Measurements from ENCODE around the gene PPDPF. TPM values are rescaled to one million over a fixed set of nuclear protein-coding genes. Genes with fewer than 3 reads are reported as not detected.
"Not testable (repeated sequence)": the region's sequence is repeated elsewhere in the genome, so short reads cannot be mapped to it uniquely, and the experiment has no call there.

Gene PPDPF
- polyA plus RNA-seq, 1 donor, result 254 TPM

- DNase-seq (ENCODE audit: low read depth), result no peak
These were observed 29.2 kb downstream of the PPDPF start for GRCh38 chr20:63549679-63550282.

DNA sequence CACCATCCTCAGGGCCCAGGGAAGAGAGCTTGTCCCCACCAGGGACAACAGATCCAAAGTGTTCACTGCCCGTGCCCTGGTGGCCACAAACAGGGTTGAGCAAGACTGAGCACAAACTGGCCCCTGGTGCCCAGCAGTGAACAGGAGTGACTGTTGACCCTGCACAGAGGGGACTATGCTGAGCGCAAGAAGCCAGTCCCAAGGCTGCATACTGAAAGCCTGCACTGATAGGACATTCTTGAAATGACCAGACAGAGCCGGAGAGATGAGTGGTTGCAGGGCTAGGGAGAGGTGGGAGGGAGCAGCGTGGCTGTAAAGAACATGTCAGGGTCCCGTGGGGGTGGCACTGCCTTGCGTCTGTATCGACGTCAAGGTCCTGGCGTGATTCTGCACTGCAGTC, 30.5 kb downstream of the PPDPF start:
- no peak for DNase-seq (ENCODE audit: low read depth)

GRCh38 chr20:63552481-63553249, 32.1 kb downstream of the PPDPF start:
- no peak for DNase-seq (ENCODE audit: low read depth)

GRCh38 chr20:63553251-63553932, 32.8 kb downstream of the PPDPF start:
- DNase-seq (ENCODE audit: low read depth), result no peak

GRCh38 chr20:63553933-63554290, 33.3 kb downstream of the PPDPF start, which contains the start of gene FNDC11:
TSS of gene FNDC11 (plus strand) at chr20:63554159. CDS start at chr20:63555664, 1,505 bp downstream.
- DNase-seq (ENCODE audit: low read depth), result no peak

- no peak for DNase-seq (ENCODE audit: low read depth)
These were observed 34.1 kb downstream of the PPDPF start for GRCh38 chr20:63554361-63555278.

DNA sequence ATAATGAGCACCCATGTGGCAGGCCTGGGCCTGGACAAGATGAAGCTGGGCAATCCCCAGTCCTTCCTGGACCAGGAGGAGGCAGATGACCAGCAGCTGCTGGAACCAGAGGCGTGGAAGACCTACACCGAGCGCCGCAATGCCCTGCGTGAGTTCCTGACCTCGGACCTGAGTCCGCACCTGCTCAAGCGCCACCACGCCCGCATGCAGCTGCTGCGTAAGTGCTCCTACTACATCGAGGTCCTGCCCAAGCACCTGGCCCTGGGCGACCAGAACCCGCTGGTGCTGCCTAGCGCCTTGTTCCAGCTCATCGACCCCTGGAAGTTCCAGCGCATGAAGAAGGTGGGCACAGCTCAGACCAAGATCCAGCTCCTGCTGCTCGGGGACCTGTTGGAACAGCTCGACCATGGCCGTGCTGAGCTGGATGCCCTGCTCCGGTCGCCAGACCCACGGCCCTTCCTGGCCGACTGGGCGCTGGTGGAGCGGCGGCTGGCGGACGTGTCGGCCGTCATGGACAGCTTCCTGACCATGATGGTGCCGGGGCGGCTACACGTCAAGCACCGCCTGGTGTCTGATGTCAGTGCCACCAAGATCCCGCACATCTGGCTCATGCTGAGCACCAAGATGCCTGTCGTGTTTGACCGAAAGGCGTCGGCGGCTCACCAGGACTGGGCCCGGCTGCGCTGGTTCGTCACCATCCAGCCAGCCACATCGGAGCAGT, 35.3 kb downstream of the PPDPF start:
- no peak for DNase-seq (ENCODE audit: low read depth)

DNA sequence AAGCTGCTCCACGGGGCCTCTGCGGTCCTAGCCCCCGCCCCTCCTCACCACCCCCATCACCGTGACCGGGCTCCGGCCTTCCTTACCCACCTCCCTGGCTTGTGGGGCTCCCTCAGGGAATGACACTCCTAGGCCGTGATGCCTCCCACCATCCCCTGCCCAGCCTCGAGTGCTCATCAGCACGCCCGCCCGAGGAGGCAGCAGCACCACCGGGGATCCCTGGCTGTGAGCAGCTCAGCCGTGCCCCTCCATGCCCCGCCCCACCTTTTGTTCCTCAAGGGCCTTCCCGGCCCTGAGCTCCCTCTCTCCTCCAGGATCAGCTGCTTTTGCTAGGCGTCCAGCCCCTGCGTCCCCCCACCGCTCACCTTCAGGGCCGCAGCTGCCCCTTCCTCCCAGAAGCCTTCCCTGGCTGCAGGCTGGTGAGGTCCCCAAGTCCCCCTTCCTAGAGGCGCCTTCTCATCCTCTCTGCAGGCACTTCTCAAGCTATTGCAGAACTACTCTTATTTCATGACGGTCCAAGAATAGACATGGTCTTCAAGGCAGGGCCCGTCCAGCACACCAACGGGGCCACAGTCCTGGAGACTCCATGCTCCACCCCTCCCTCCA, 36.4 kb downstream of the PPDPF start:
- DNase-seq (ENCODE audit: low read depth), result no peak

DNA sequence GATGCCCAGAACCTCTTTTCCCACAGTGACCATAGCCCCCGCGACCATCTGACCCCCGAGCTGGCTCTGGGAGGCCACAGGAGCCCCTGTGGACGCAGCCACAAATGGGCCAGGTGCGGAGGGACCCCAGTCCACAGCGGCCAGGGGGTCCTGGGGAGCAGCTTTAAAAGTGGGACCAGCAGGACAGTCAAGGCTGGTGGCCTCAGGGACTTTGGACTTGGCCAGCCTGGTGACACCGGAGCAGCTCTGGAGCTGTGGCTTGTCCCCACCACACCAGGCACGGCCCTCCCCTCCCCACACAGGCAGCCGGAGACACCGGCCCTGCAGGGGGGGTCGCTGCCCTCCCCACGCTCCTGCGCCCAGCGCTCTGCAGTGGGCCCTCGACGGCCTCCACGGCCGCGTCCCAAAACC, 36.9 kb downstream of the PPDPF start:
- DNase-seq (ENCODE audit: low read depth), result no peak

DNA sequence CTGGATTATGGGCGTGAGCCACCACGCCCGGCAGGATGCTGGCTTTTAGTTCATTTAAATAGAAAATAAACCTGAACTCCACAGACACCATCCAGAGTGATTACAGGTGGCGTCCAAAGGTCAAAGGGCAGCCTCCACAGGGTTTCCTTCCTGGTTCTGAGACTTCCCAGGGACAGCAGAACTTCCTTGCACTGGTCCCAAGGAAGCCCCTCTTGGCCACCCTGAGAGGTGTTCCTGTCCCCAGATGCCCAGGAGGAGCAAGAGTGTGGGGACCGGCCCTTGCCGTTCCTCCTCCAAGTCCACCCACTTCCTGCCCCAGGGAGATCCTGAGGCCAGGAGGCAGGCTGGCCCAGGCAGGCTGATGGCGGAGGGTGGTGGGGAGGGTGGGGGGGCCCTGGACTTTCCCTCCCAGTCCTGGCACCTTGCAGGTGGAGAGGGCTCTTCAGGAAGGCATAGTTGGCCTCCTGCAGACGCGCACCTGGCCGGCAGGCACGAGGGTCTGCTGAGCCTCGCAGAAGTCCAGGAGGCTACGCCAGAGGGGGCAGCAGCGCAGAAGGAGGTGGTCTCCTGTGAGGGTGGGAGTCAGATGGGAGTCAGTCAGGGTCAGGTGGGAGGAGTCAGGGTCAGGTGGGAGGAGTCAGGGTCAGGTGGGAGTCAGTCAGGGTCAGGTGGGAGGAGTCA, 38.4 kb downstream of the PPDPF start:
- DNase-seq (ENCODE audit: low read depth), result no peak

DNA sequence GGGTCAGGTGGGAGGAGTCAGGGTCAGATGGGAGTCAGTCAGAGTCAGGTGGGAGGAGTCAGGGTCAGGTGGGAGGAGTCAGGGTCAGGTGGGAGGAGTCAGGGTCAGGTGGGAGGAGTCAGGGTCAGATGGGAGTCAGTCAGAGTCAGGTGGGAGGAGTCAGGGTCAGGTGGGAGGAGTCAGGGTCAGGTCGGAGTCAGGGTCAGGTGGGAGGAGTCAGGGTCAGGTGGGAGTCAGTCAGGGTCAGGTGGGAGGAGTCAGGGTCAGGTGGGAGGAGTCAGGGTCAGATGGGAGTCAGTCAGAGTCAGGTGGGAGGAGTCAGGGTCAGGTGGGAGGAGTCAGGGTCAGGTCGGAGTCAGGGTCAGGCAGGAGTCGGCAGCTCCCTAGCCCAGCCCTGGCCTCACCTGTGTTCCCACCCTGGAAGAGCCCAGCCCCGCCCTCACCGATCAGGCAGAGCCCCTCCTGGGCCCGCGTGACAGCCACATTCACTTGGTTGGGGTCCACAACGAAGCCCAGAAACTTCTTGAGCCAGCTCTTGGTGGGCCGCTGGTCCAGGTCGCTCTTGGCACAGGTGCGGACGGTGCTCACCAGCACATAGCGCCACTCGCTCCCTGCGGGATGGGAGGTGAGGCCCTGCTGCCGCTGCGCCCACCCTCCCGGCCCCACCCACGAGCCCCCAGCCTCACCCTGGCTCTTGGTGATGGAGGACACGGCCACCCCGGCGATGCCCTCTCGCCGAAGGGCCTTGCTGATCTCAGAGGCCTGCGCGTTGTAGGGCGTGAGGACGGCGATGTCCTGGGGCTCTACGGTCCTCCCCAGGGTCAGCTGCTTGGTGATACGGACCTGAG, 39.1 kb downstream of the PPDPF start:
- DNase-seq (ENCODE audit: low read depth), result not testable (repeated sequence)

- no peak for DNase-seq (ENCODE audit: low read depth)
These were observed 39.8 kb downstream of the PPDPF start for GRCh38 chr20:63560333-63560805.

GRCh38 chr20:63560856-63561609, 40.5 kb downstream of the PPDPF start:
- no peak for DNase-seq (ENCODE audit: low read depth)

GRCh38 chr20:63561624-63562396, 41.2 kb downstream of the PPDPF start:
- no peak for DNase-seq (ENCODE audit: low read depth)

DNA sequence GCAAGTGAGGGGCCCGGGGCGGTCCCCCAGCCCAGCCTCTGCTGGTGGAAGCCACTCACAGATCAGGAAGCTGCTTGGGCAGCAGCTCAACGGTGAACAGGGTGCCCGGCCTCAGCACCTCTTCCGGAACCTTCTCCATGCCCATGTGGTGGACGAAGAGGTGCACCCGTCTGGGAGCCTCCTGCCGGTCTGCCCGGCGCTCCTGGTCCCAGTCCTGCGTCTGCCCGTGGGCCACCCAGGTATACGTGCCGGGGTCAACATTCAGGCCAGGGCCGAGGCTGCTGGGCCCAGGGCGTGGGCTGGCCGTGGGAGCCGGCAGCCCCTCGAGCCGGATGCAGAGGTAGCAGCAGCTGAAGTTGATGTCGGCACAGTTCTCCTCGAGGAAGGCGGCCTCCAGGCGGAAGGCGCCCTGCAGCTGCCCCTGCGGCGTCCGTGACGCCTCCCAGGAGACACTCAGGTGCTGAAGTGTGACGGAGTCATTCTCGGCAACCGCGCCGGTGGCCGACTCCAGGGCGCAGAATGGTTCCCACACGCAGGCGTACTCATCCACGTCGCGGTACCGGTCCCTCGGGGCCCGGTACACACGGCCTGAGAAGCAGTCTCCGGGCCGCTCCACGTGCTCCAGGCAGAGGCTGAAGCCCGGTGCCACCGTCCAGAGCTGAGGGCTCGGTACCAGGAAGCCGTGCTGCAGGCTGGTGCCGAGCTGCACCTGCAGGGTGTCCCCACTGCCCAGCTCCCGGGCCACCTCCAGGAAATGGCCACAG, 42.1 kb downstream of the PPDPF start:
- DNase-seq (ENCODE audit: low read depth), result no peak

- DNase-seq (ENCODE audit: low read depth), result no peak
These were observed 42.8 kb downstream of the PPDPF start for GRCh38 chr20:63563225-63563935.
